Measurements from ENCODE around the gene TGM3. TPM values are rescaled to one million over a fixed set of nuclear protein-coding genes. Genes with fewer than 3 reads are reported as not detected.
"Not testable (repeated sequence)": the region's sequence is repeated elsewhere in the genome, so short reads cannot be mapped to it uniquely, and the experiment has no call there.

Gene TGM3, protein sequence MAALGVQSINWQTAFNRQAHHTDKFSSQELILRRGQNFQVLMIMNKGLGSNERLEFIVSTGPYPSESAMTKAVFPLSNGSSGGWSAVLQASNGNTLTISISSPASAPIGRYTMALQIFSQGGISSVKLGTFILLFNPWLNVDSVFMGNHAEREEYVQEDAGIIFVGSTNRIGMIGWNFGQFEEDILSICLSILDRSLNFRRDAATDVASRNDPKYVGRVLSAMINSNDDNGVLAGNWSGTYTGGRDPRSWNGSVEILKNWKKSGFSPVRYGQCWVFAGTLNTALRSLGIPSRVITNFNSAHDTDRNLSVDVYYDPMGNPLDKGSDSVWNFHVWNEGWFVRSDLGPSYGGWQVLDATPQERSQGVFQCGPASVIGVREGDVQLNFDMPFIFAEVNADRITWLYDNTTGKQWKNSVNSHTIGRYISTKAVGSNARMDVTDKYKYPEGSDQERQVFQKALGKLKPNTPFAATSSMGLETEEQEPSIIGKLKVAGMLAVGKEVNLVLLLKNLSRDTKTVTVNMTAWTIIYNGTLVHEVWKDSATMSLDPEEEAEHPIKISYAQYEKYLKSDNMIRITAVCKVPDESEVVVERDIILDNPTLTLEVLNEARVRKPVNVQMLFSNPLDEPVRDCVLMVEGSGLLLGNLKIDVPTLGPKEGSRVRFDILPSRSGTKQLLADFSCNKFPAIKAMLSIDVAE
- total RNA-seq (2014; rRNA removed; shearing (Covaris generic)) = not detected in 2 replicates

DNA sequence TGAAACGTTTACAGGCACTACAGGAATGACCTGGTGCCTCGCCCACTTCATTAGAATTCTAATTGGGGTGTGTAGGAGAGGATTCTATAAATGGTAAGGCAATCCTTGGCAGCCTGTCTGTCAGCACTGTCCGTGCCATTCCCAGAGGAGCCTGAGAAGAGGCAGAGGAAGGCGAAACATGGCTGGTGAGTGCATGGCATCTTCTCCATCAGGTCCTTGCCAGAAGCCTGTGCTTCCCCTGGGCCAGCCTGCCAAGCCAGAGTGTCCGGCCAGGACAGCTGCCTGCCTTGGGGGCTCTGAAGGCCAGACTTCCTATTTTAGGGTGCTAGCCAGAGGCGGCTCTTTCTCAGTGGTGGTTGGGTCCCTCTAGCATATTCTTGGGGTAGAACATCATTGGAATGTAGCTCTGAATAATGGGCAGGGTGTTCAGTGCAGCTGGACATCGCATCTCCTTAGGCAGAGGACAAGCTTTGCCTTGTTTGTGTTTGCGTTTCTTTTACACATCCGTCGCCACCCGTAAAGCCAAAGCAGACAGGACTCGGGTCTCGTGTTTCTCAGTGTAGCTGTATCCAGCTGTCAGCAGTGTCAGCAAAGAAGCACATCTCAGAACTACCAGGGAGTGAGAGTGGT, at the start of gene TGM3:
TSS of gene TGM3 (plus strand) at position 116 of the 630 bp plus-strand sequence. CDS start at position 179, 63 bp downstream.
- no peak for DNase-seq (ENCODE audit: low spot score)

DNA sequence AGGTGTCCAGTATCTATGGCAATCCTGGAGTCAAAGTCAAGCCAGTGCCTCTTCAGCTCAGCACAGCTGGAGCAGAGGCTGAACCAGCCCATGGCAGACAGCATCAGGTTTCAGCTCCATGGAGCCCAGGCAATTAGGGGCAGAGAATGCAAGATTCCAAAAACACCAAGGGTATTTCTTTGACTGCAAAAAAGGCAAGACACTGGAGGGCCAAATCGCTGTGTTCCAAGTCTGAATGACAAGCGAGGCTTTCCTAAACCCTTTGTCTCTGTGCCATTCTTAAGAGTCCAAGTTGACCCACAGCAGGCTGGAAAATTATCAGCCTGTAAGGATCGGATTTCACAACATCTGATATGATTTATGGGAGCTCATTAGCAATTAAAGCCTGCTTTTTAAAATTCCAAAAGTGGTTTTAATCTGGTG, 49.7 kb upstream of the TGM3 start:
- no peak for DNase-seq (ENCODE audit: low spot score)

DNA sequence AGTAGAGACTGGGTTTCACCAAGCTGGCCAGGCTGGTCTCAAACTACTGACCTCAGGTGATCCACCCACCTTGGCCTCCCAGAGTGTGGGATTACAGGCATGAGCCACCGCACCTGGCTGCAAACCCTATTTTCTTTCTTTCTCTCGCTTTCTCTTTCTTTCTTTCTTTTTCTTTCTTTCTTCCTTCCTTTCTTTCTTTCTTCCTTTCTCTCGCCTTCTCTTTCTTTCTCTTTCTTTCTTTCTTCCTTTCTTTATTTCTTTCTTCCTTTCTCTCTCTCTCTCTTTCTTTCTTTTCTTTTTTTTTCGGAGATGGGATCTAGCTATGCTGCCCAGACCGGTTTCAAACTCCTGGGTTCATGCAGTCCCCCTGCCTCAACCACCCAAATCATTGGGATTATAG, 47.0 kb upstream of the TGM3 start:
- DNase-seq (ENCODE audit: low spot score) = no peak

DNA sequence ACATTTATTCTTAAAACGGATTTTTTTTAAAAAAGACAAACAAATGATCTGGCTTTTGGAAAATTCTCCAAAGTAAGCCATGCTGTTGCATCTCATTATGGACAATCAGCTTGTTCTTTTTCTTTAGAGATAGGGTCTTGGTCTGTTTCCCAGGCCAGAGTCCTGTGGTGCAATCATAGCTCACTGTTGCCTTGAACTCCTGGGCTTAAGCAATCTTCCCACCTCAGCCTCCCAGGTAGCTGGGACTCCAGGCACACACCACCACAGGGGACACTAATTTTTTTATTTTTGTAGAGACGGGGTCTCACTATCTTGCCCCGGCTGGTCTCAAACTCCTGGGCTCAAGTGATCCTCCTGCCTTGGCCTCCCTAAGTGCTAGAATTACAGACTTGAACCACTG, 45.9 kb upstream of the TGM3 start:
- no peak for DNase-seq (ENCODE audit: low spot score)

DNA sequence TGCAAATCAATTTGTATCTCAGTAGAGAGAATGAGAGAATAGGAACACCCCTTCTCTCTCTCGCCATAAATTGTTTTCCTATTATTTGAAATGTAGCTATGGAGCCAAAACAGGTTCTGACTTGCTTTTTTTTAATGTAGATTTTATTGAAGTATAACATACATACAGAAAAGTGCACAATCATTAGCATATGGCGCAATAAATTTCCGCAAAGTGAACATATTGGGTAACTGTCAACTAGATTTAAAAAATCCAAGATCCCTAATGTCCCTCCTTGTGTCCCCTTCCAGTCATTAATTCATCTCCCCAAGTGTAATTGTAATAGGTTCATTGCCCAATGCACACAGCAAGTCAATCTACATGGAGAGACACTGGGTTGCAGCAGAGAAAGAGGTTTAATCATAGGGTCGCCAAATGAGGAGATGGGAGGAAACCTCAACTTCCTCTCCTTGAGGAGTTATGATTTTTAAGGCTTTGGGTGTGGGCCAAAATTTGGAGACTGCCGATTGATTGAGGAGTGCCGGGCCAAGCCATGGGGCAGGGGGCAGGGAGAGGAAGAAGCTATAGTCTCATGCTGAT, 43.3 kb upstream of the TGM3 start:
- no peak for DNase-seq (ENCODE audit: low spot score)

DNA sequence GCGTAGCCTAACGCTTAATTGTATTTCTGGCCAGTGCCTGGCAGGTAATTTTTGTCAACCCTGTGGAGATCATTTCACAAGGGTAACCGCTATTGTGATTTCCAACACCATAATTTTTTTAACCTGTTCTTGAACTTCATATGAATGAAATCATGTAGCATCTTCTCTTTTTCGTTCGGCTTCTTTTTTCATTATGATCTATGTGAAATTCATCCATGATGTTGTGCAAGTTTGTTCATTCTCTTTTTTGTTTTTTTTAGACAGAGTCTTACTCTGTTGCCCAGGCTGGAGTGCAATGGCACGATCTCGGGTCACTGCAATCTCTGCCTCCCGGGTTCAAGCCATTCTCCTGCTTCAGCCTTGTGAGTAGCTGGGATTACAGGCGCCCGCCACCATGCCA, 42.5 kb upstream of the TGM3 start:
- no peak for DNase-seq (ENCODE audit: low spot score)

DNA sequence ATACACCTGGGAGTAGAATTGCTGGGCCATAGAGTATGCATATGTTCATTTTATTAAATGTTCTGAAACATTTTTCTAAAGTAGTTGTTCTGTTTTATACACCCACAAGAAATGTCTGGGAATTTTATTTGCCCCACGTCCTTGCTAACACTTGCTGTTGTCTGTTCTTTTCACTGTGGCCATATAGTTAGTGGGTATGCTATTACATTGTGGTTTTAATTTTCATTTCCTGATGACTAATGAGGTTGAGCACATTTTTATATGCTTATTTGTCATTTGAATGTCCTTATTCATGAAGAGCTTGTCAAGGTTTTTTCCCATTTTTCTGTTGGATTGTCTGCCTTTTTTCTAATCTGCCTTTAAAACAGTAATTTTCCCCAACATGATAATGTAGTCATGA, 41.5 kb upstream of the TGM3 start:
- no peak for DNase-seq (ENCODE audit: low spot score)

DNA sequence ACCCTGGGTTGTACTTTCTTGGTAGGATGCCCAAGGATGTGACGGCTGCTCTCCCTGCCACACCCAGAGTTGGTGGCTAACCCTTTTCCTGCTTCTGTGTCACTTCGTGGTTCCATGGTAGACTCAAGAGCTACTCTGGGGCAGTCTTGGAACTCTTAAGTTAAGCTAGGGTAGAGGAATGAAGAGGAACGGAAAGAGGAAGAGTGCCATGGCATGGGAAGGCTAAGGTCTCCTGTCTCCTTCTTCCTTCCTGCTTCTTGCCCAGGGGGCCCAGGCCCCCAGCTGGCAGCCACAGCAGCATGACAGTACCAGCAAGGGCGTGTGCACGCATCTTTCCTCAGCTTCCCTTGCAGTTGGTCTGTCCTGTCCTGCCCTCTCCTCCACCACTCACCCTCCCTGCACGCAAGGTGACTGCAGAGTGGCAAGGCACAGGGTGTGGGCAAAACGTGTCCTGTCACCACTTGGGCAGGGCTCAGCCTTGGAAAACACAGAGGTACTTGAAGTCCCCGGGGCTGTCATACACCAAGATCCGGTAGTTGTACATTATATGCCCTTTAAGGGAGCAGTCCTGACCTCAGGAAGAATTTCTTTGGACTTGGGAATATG, 39.8 kb upstream of the TGM3 start:
- no peak for DNase-seq (ENCODE audit: low spot score)

DNA sequence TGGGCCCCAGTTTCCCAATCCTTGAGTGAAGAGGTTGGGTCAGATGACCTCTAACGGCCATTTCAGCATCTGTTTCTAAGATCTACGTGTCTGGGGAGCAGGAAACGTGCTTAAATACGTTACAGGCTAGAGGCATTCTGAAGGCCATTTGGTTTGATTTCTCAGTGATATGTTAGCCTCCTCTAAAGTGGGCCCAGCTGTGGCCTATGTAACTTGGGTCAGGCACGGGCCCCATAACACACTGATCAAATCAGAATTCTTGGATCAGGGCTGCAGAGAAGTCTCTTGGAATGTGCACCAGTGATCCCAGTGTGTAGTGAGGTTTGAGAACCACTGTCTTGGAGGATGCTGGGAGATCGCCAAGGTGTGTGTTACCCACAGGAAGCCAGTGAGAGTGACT, 36.1 kb upstream of the TGM3 start:
- DNase-seq (ENCODE audit: low spot score) = no peak

DNA sequence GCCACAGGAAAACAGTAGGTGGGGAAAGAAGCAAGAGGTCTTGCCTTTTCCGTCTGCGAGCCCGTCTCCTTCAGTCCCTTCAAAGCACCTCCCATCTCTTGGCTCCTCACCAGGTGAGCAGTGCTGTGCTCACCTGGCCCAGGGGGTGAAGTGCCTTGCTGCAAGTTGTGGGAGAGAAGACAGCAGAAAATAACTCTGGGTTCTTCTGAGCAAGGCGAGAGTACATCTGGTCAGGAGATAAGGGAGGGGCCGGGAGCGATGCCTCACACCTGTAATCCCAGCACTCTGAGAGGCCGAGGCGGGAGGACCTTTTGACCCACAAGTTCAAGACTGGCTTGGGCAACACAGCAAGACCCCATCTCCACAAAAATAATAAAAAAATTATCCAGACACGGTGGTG, 35.6 kb upstream of the TGM3 start:
- no peak for DNase-seq (ENCODE audit: low spot score)

DNA sequence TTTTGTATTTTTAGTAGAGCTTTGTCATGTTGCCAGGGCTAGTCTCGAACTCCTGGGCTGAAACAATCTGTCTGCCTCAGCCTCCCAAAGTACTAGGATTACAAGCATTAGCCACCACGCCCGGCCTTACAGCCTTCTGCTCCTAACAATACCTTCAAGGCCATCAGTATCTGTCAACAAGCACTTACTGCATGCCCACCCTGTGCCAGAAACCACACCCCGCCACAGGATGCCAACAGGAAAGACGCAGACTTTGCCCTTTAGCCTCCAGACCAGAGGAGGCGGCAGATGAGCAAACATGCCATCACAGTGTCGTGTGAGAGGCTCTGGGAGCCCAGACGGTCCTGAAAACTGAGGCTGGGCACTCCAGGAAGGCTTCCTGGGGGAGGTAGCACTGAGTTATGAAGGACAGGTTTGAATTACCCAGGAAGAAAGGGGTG, 34.7 kb upstream of the TGM3 start:
- DNase-seq (ENCODE audit: low spot score) = no peak

DNA sequence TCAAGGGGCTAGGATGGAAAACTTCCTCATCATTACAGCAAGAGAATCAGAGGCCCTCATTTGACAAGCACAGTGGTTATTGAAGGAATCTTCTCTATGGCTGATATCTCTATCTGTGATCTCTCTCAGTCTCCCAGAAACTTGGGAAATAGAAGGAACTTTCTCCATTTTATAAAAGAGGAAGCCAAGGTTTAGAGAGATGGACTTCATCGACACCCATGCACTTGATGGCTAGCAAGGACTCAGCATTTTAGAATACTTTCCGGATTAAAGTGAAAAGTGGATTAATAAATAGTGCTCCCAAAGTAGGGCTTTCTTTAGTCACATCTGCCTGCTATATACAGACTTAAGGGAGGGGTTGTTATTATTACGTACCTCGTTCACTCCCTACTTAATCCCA, 34.2 kb upstream of the TGM3 start:
- DNase-seq (ENCODE audit: low spot score) = no peak

DNA sequence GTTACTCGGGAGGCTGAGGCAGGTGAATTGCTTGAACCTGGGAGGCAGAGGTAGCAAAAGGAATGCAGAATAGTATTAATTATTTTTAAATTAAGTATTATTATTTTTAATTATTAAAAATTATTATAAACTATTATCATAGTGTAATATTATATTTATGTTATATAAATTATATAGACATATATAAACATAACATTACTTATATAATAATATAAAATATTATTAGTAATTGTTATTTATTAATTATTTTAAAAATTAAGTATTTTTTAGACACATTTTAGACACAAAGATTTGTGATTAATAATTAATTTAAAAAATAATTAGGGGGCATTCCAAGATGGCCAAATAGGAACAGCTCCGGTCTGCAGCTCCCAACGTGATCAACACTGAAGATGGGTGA, 31.7 kb upstream of the TGM3 start:
- DNase-seq (ENCODE audit: low spot score) = no peak

DNA sequence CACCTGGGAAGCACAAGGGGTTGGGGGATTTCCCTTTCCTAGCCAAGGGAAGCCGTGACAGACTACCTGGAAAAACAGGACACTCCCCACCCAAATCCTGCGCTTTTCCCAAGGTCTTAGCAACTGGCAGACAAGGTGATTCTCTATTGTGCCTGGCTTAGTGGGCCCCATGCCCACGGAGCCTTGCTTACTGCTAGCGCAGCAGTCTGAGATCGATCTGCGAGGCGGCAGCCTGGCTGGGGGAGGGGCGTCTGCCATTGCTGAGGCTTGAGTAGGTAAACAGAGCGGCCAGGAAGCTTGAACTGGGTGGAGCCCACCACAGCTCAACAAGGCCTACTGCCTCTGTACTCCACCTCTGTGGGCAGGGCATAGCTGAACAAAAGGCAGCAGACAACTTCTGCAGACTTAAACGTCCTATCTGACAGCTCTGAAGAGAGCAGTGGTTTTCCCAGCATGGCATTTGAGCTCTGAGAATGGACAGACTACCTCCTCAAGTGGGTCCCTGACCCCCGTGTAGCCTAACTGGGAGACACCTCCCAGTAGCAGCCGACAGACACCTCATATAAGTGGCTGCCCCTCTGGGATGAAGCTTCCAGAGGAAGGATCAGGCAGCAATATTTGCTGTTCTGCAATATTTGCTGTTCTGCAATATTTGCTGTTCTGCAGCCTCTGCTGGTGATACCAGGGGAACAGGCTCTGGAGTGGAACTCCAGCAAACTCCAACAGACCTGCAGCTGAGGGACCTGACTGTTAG, 31.0 kb upstream of the TGM3 start:
- DNase-seq (ENCODE audit: low spot score) = not testable (repeated sequence)

DNA sequence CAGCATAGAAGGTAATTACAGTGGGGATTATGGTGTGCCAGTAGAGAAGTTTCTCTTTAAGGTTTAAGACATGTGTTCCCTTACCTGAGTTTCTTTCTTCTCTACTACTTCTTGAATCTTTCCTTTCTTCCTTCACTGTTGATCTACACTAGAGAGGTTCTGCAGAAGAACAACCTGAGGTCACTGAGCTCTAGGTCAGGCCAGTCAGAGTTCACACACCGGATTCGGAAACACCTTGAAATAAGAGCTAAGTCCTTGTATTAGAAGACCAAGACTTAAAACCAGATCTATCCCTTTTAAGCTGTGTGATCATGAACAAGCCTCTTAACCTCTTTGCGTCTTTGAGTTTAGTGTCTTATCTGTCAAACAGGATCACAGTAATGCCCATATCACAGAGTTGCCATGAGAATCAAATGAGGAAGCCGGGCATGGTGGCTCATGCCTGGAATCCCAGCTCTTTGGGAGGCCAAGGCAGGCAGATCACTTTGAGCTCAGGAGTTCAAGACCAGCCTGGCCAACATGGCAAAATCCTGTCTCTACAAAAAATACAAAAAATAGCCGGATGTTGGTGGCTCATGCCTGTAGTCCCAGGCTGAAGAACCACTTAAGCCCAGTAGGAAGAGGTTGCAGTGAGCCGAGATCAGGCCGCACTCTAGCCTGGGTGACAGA, 22.0 kb upstream of the TGM3 start:
- no peak for DNase-seq (ENCODE audit: low spot score)

DNA sequence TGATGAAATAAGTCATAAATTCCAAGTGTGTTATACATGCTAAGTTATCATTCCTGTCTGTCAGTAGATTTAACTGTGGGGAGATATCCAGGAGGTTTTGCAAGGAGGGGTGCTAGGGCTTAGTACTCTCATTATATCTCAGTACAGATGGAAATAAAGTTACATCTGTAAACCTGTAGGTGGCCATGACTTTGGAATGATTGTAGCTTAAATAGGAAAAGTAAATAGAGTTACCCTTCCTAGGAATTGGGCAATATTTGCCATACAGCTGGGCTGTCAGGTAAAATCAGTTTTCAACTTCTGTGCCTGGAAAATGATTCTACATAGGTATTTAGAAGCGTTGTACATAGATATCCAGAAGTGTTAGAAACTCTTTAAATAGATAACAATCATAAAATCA, 19.8 kb upstream of the TGM3 start:
- DNase-seq (ENCODE audit: low spot score) = no peak

DNA sequence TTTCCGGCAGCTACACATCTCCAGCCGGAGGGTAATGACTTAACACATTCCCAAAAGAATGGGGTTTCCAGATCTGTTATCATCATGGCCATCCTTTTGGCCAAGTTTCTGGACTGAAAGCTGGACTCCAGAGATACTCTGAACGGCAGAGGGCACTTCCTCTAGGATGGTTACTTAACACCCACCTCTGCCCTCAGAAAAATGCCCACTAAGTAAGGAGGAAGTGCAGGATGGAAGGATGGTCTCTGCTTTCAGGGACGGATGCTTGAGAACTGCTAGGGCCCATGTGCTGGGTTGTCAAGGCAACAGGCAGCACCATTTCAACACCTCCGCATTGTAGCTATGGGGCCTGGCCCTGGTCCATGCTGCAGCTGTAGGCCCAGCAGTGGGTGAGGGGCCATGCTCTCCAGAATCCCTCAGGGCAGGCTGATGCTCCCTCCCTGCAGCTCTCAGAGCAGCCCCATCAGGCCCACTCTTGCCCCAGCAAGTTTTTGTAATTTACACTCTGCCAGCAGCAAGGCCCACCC, 16.5 kb upstream of the TGM3 start:
- no peak for DNase-seq (ENCODE audit: low spot score)

DNA sequence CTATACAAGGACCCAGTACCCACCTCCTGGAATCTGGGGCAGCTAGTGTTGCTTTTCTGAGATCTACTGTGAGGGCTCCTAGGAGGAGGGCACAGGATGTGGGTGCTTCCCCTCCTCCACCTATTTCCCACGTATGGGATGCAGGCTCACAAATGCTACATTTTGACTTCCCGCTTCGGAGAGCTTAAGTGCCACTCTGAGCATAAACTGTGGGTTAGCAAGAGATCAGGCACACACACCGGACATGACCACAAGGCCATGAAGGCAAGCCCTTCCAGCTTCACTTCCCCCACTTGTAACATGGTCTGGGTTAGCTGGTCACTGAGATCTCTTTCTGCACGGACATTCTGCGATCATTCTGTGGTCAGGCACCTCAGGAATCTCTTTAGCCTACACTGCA, 15.7 kb upstream of the TGM3 start:
- no peak for DNase-seq (ENCODE audit: low spot score)

DNA sequence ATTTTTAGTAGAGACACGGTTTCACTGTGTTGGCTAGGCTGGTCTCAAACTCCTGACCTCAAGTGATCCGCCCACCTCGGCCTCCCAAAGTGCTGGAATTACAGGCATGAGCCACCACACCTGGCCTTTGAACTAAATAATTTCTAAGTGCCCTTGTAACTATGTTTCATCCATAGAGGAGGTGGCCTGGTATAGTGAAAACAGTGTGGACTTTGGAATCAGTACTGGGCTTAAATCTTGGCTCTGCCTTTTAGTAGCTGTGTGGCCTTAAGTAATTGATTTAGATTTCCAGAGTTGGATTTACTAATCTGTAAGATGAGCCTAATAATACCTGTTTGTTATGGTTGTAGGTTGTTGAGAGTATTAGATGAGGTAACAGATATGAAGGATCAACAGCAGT, 14.2 kb upstream of the TGM3 start:
- no peak for DNase-seq (ENCODE audit: low spot score)

DNA sequence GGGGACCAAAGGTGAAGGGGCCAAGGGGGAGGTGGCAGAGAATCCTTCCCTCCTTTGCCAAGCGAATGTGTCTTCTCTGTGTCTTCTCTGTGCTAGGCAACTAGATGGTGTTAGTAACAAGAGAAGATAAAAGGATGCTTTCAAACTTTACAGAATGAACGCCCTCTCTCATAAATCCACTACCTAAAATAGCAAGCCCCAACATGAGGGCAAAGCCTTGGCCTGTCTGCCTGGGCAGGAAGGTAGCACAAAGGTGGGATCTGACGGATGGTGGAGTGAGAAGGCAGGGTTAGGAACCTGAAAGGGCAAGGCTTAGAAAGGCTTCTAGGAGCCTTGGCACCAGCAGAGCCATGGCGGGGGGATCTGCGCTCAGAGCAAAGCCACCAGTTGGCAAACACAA, 13.6 kb upstream of the TGM3 start:
- no peak for DNase-seq (ENCODE audit: low spot score)

All from H4 (cell line).